Mammary epithelial cell (primary cell): ENCODE results near the gene LUZP2.

ENCODE experiments used
- EZH2 ChIP-seq: IDR thresholded peaks from 2 replicates; pipeline ENCODE4 v1.6.1; 2012; ENCODE audit warnings: low read length, inconsistent platforms, borderline replicate concordance
- TF ChIP-seq, protein P1 (sequence below), 2 donors: IDR thresholded peaks in 1 of 2; conservative IDR thresholded peaks in 1 of 2; 2 replicates each; pipeline ENCODE4 v1.5.1; 2011 to 2012; ENCODE audit warnings: inconsistent platforms in 2 of 2, low read length in 2 of 2, mild to moderate bottlenecking in 2 of 2, control low read depth in 1 of 2, low read depth in 1 of 2; ENCODE audit not compliant: insufficient read depth in 1 of 2; ENCODE audit errors: extremely low read depth in 1 of 2

DNA sequence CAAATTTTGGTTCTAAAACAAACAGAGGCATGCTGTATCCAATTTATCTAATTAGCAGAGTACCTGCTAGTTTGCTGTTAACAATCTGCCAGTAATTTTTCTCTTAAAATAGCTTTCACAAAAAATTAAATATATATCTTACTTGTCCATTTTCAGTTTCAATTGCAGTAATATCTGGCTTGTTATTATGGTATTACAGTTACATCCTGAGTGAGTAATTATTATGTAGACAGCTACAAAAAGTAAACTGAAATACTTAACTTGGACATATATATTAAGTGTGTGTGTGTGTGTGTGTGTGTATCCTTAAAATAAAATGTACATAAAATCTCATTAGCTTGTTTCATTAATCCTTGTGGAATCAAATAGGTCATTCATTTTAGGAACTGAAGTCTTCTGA is 148.7 kb downstream of the LUZP2 start:
- TF ChIP-seq, protein P1, sequence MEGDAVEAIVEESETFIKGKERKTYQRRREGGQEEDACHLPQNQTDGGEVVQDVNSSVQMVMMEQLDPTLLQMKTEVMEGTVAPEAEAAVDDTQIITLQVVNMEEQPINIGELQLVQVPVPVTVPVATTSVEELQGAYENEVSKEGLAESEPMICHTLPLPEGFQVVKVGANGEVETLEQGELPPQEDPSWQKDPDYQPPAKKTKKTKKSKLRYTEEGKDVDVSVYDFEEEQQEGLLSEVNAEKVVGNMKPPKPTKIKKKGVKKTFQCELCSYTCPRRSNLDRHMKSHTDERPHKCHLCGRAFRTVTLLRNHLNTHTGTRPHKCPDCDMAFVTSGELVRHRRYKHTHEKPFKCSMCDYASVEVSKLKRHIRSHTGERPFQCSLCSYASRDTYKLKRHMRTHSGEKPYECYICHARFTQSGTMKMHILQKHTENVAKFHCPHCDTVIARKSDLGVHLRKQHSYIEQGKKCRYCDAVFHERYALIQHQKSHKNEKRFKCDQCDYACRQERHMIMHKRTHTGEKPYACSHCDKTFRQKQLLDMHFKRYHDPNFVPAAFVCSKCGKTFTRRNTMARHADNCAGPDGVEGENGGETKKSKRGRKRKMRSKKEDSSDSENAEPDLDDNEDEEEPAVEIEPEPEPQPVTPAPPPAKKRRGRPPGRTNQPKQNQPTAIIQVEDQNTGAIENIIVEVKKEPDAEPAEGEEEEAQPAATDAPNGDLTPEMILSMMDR (conservative IDR thresholded peaks at IDR 0.05 in 1 of 2, IDR thresholded peaks at IDR 0.05 in 1 of 2; ENCODE audit: extremely low read depth in 1 of 2, insufficient read depth in 1 of 2, low read depth in 1 of 2, low read length in 2 of 2) = no peak
- TF ChIP-seq EZH2 = no peak
